ENCODE data around the gene JAK2.

DNA sequence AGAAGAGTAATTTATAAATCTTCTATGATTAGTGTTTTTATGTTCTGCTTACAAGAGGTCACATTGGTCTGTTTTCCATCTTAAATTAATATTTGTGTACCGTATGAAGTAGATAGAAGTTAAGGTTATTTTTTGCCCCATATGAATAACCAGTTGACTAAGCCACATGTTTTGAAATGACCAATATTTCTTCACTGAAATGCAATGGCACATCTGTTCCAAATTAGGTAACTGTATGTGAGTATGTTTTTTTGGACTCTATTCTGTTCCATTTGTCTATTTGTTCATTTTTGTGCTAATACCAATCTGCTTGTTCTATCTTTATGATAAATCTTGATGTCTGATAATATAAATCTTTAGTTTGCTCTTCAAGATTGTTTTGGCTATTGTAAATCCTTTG, 17.7 kb downstream of the JAK2 start:
- TF ChIP-seq RARB (CRISPR knock-in tag; IDR thresholded peaks at IDR 0.05) (no peak), ZFP3 (CRISPR knock-in tag; IDR thresholded peaks at IDR 0.05) (no peak), GLIS3 (CRISPR knock-in tag; IDR thresholded peaks at IDR 0.05) (no peak), PPARA (CRISPR knock-in tag; IDR thresholded peaks at IDR 0.05; ENCODE audit: borderline replicate concordance) (no peak), CSDC2 (CRISPR knock-in tag; IDR thresholded peaks at IDR 0.05) (no peak), TOX (CRISPR knock-in tag; IDR thresholded peaks at IDR 0.05; ENCODE audit: borderline replicate concordance) (no peak)
